ENCODE measurements around the gene PPP1R2.

GRCh38 chr3:195584543-195584870 lies 41.4 kb upstream of the PPP1R2 start:
- TF ChIP-seq, protein P1, sequence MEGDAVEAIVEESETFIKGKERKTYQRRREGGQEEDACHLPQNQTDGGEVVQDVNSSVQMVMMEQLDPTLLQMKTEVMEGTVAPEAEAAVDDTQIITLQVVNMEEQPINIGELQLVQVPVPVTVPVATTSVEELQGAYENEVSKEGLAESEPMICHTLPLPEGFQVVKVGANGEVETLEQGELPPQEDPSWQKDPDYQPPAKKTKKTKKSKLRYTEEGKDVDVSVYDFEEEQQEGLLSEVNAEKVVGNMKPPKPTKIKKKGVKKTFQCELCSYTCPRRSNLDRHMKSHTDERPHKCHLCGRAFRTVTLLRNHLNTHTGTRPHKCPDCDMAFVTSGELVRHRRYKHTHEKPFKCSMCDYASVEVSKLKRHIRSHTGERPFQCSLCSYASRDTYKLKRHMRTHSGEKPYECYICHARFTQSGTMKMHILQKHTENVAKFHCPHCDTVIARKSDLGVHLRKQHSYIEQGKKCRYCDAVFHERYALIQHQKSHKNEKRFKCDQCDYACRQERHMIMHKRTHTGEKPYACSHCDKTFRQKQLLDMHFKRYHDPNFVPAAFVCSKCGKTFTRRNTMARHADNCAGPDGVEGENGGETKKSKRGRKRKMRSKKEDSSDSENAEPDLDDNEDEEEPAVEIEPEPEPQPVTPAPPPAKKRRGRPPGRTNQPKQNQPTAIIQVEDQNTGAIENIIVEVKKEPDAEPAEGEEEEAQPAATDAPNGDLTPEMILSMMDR (IDR thresholded peaks at IDR 0.05): no peak
- no peak for TF ChIP-seq POLR2A (IDR thresholded peaks at IDR 0.05)

Measured in esophagus squamous epithelium (tissue), 4 donors.